HFF-Myc (cell line): Measurements from ENCODE around the gene C11orf54.

Experiments
- DNase-seq: peaks from one replicate; pipeline ENCODE4 v3.0.0-alpha.2; 2011; ENCODE audit warnings: low read depth; ENCODE audit errors: extremely low read depth
- H3K4me3 ChIP-seq: replicated peaks from 2 replicates; pipeline ENCODE4 v1.5.1; 2011; ENCODE audit warnings: low read depth, mild to moderate bottlenecking, control low read depth, low read length
- CTCF ChIP-seq: IDR thresholded peaks from 2 replicates; pipeline ENCODE4 v1.5.1; 2012; ENCODE audit warnings: mild to moderate bottlenecking, low read depth, low read length, control low read depth; ENCODE audit errors: missing control alignments

Gene C11orf54

GRCh38 chr11:93761910-93762309 is 20.4 kb downstream of the C11orf54 start:
- TF ChIP-seq CTCF = no peak
- no peak overlapping the region for H3K4me3 ChIP-seq
- no peak for DNase-seq

DNA sequence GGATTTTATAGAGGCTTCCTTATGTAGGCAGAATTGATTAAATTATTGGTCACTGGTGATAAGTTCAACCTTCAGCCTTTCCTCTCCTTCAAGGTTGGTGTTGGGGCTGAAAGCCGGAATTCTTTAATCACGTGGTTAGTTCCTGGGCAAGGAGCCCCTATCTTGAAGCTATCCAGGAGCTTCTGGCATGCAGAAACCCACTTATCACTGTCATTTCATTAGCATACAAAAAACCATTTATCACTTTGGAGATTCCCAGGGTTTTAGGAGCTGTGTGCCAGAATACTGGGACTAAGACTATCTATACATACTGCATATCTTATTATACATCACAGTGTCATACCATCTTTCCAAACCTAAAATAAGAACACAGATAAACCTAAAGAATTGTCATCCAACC is 24.1 kb downstream of the C11orf54 start:
- H3K4me3 ChIP-seq = no peak overlapping the region
- no peak for DNase-seq
- TF ChIP-seq CTCF = no peak

- no peak overlapping the region for H3K4me3 ChIP-seq
- no peak for DNase-seq
- no peak for TF ChIP-seq CTCF
Measured at GRCh38 chr11:93766504-93766903, 25.0 kb downstream of the C11orf54 start.

DNA sequence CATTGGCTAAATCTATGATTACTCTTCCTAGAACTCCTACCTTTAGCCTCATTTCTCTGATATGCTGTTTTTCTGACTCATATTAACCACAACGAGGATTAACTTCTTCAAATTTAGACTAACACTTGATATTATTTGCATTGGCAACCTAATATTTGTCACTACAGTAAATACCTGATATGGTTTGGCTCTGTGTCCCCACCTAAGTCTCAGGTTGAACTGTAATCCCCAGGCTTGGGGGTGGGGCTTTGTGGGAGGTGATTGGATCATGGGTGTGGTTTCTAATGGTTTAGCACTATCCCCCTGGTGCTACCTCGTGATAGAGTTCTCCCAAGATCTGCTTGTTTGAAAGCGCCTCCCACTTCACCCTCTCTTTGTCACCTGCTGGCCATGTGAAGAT is 25.5 kb downstream of the C11orf54 start:
- H3K4me3 ChIP-seq = no peak overlapping the region
- no peak for TF ChIP-seq CTCF
- DNase-seq = no peak

- no peak for TF ChIP-seq CTCF
- DNase-seq = no peak
- H3K4me3 ChIP-seq = no peak overlapping the region
Measured at GRCh38 chr11:93770160-93770559, 28.7 kb downstream of the C11orf54 start.

GRCh38 chr11:93772123-93772522 is 30.7 kb downstream of the C11orf54 start:
- TF ChIP-seq CTCF = no peak
- H3K4me3 ChIP-seq = no peak overlapping the region
- DNase-seq = no peak

GRCh38 chr11:93773045-93773477 is 31.6 kb downstream of the C11orf54 start:
- no peak overlapping the region for H3K4me3 ChIP-seq
- no peak for DNase-seq
- TF ChIP-seq CTCF = no peak
